Stimulated activated CD8-positive, alpha-beta memory T cell treated with anti-CD3 and anti-CD28 coated beads, Interleukin-2, amount 100 ng/mL, for 1 hour (primary cell): ENCODE measurements around the gene CKAP2L.
"Not testable (repeated sequence)": the region's sequence is repeated elsewhere in the genome, so short reads cannot be mapped to it uniquely, and the experiment has no call there.

Experiments
- DNase-seq, 2 donors: peaks; one replicate each; pipeline ENCODE4 v3.0.0-alpha.2; 2020; ENCODE audit warnings: low read depth in 2 of 2

CKAP2L gene

DNA sequence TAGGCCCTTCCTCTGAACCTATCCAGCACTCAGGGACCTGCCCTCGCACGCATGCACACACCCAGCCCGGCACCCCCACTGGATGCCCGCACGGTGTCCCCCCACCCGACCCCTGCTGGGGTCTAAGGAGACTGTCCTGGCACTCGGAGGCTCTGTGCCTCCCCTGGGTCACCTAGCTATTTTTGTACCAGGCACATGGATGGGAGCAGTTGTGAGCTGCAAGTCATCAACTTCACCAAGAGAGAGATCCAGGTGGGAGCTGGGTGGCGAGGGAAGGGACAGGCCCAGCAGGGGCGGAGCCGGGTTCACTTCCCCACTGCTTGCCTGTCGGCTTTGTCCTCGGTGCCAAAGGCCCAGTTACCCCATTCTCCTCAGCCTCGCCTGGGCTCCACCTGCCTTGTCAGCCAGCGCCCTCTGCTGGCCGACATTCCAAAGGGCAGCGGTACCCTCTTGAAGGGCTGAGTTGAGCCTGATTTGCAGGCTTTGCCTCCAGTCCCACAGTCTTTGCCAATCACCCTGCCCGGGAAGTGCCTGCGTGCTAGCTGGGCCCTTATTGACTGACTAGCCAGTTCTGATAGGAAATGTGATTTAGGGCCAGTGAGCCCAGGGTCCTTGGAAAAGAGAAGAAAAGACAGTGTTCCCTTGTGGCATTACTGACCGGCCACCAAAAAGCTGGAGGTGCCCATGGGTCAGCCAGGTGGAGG is 37.8 kb downstream of the CKAP2L start:
- DNase-seq, result peak; percentile 64 to 75

GRCh38 chr2:112725545-112726457 is 38.6 kb downstream of the CKAP2L start:
- no peak for DNase-seq

GRCh38 chr2:112724591-112725525 is 39.6 kb downstream of the CKAP2L start:
- DNase-seq, result no peak

- no peak for DNase-seq
Measured at GRCh38 chr2:112723995-112724394, 40.4 kb downstream of the CKAP2L start.

DNA sequence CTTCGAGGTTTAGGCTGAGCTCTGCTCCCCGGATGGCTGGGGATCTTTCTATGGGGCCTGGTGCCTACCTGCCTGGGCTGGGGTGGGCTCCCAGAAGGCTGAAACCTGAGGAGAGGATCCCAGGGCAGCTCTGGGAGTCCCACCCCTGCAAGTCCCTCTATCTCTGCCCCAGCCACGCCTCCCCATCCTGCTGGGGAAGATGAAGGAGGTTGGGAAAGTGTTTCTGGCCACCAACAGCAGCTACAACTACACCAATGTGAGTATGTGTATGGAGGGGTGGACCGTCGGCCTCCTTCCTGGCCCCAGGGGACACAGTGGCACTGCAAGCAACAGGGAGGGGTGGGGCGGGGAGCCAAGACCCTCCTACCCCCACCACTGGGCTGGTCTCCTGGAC is 40.9 kb downstream of the CKAP2L start:
- no peak for DNase-seq

- no peak for DNase-seq
Measured at GRCh38 chr2:112722816-112723546, 41.4 kb downstream of the CKAP2L start.

DNA sequence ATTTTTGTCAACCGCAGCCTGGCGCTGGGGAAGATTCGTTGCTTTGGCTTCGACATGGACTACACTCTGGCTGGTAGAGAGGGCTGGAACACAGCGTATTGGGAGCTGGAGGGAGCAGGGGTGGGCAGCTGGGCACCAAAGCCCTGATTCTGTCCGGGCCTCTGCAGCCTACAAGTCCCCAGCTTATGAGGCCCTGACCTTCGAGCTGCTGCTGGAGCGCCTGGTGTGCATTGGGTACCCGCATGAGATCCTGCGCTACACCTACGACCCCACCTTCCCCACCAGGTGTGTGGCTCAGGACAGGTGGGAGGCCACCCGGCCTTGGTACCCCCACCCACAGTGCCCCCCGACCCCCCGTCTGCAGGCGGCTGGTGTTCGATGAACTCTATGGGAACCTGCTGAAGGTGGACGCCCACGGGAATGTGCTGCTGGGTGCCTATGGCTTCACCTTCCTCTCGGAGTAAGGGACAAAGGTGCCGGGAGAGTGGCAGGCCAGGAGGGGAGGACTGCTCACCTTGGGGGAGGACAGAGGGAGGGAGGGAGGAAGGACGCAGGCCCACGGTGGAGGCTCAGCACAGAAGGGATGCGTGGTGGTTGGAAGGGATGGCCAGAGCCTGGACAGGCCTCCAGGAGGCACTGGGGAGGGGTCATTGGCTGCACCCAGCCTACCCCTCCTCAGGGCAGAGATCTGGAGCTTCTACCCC is 42.4 kb downstream of the CKAP2L start:
- DNase-seq, result no peak

DNA sequence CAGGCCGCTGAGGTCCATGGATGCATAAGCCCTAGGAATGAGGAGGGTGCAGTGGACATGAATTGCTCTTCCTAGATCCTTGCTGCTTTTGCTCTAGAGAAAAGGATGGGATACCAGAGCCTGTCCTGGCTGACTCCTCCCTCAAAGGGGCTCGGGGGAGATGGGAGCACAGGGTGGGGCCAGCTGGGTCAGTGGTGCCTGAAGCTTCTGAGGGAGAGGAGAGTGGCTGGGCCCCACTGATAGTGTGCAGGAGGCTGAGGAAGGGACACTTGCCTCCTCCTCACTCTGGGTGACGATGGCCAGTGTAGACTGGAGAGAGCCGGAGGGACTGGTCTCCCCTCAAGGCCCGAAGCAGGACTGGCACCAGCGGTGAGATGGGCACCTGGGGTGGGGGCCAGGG is 43.6 kb downstream of the CKAP2L start, which contains the start of gene NT5DC4:
Gene NT5DC4, plus strand, starts transcription at position 236 of the 400 bp plus-strand sequence. Its CDS starts 60 bp downstream, at position 296.
- DNase-seq, result no peak

- DNase-seq, result no peak
Measured at GRCh38 chr2:112718863-112719370, 45.5 kb downstream of the CKAP2L start.

DNA sequence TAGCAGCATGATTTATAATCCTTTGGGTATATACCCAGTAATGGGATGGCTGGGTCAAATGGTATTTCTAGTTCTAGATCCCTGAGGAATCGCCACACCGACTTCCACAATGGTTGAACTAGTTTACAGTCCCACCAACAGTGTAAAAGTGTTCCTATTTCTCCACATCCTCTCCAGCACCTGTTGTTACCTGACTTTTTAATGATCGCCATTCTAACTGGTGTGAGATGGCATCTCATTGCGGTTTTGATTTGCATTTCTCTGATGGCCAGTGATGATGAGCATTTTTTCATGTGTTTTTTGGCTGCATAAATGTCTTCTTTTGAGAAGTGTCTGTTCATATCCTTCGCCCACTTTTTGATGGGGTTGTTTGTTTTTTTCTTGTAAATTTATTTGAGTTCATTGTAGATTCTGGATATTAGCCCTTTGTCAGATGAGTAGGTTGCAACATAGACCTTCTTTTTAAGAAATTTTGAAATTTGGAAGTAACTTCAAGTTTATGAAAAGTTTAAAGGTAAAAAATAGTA is 47.5 kb downstream of the CKAP2L start:
- DNase-seq, result not testable (repeated sequence)

- DNase-seq, result not testable (repeated sequence)
Measured at GRCh38 chr2:112716094-112716493, 48.3 kb downstream of the CKAP2L start.

- DNase-seq, result no peak
Measured at GRCh38 chr2:112714836-112715631, 49.4 kb downstream of the CKAP2L start.

- DNase-seq, result no peak
Measured at GRCh38 chr2:112714331-112714730, 50.1 kb downstream of the CKAP2L start.

DNA sequence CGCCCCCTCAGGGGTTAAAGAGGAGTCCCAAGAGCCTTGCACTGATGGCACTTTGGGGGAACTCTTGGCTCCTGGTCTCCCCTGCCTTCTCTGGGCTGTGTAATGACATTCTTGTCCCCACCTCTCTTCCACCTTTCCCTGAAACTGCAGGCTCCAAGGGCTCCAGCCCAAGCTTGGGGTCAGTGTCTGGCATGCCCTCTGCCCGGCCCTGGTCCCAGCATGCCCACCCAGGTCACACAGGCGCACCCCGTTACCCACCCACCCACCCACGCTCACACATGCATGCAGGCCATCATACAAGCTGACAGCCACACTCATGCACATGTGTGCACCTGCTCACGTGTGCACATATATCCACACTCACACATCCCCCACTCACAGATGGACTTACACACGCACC is 50.5 kb downstream of the CKAP2L start:
- DNase-seq, result no peak

- DNase-seq, result no peak
Measured at GRCh38 chr2:112713585-112713925, 50.9 kb downstream of the CKAP2L start.

- no peak for DNase-seq
Measured at GRCh38 chr2:112712903-112713584, 51.4 kb downstream of the CKAP2L start.

DNA sequence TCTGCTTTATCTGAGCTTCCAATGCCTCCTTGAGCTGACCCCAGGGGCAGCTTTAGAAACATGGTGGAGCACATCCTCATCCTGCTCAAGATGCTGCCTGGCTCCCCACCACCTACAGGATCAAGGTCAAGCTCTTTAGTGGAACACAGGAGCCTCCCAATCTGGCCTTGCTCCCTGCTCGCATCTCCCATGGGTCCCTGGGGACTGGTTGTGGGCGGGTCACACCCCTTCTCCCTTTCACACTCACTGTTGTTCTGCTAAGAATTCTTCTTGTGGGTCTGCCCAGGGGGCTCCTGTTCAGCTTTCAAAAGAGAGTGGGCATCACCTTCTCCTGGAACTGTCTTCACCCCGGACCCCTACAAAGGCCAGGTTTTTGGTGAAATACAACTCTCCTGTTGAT is 51.9 kb downstream of the CKAP2L start:
- no peak for DNase-seq

DNA sequence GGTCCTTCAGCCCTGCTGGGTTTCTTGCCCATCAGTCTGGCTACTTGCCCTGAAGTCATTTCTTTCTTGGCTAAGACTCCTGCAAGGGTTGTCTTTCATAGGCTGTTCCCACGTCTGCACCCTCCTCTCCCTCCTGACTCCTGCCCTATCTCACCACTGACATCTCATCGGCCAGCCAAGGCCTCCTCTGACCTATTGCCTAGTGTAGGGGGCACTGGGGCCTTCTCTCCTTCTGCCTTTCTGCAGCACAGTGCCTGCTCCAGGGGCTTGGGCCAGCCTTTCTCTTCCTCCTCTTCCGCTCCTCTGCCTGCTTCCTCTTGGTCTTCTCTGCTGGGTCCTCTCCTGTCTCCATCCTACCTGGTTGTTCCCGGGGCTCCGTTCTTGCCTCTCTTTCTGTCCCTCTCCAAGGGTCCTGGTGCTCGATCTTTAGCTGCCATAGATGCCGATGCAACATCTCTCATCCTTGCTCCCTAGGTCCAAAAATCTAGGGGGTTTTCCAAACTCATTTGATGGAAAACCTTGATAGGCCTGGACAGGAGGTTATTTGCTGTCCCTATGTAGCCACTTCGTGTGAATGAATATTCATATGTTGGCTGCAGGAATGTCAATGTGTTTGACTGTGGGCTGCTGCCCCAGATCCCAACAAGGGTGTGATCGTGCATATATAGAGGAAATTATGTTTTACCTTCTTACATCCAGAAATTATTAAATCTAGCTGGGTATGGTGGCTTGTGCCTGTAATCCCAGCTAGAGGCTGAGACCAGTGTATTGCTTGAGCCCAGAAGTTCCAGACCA is 53.3 kb downstream of the CKAP2L start:
- DNase-seq, result no peak
